ENCODE results near the gene CDC5L.
A peak's percentile ranks its signal among the peaks of the same experiment; 100 is the strongest.

The CDC5L gene

GRCh38 chr6:44481056-44481455 is 93.5 kb downstream of the CDC5L start:
- no peak overlapping the region for H3K4me3 ChIP-seq (ENCODE audit: low read depth, low read length)
- H3K27ac ChIP-seq: no peak overlapping the region
- H3K36me3 ChIP-seq: no peaks in the 10 kb centered on the region
- no peak for TF ChIP-seq CTCF (IDR thresholded peaks at IDR 0.05; ENCODE audit: low read depth, low read length)
- DNase-seq: no peak
- H3K9me3 ChIP-seq (ENCODE audit: severe bottlenecking): no peaks in the 10 kb centered on the region
- no peaks in the 10 kb centered on the region for H3K27me3 ChIP-seq (ENCODE audit: insufficient read depth, low read depth, severe bottlenecking)

- Histone ChIP-seq H3K27ac (no peak overlapping the region), H3K4me3 (ENCODE audit: low read depth, low read length) (no peak overlapping the region), H3K9me3 (ENCODE audit: severe bottlenecking) (no peaks in the 10 kb centered on the region), H3K27me3 (ENCODE audit: insufficient read depth, low read depth, severe bottlenecking) (no peaks in the 10 kb centered on the region), H3K36me3 (no peaks in the 10 kb centered on the region)
- no peak for TF ChIP-seq CTCF (IDR thresholded peaks at IDR 0.05; ENCODE audit: low read depth, low read length)
- DNase-seq: no peak
Measured at GRCh38 chr6:44481760-44482159, 94.3 kb downstream of the CDC5L start.

- H3K4me3 ChIP-seq (ENCODE audit: low read depth, low read length): no peak overlapping the region
- no peak overlapping the region for H3K27ac ChIP-seq
- no peak for DNase-seq
- H3K9me3 ChIP-seq (ENCODE audit: severe bottlenecking): no peaks in the 10 kb centered on the region
- H3K27me3 ChIP-seq (ENCODE audit: insufficient read depth, low read depth, severe bottlenecking): no peaks in the 10 kb centered on the region
- H3K36me3 ChIP-seq: no peaks in the 10 kb centered on the region
- TF ChIP-seq CTCF (IDR thresholded peaks at IDR 0.05; ENCODE audit: low read depth, low read length): peak; percentile 37; the same call in 1 of the 2 replicates
Measured at GRCh38 chr6:44485601-44486401, 98.3 kb downstream of the CDC5L start.

GRCh38 chr6:44487002-44487401 is 99.5 kb downstream of the CDC5L start:
- H3K9me3 ChIP-seq (ENCODE audit: severe bottlenecking): no peaks in the 10 kb centered on the region
- H3K27ac ChIP-seq: no peak overlapping the region
- H3K4me3 ChIP-seq (ENCODE audit: low read depth, low read length): no peak overlapping the region
- no peak for TF ChIP-seq CTCF (IDR thresholded peaks at IDR 0.05; ENCODE audit: low read depth, low read length)
- H3K36me3 ChIP-seq: no peaks in the 10 kb centered on the region
- no peak for DNase-seq
- no peaks in the 10 kb centered on the region for H3K27me3 ChIP-seq (ENCODE audit: insufficient read depth, low read depth, severe bottlenecking)

- Histone ChIP-seq H3K27ac (no peak overlapping the region), H3K9me3 (ENCODE audit: severe bottlenecking) (no peaks in the 10 kb centered on the region), H3K27me3 (ENCODE audit: insufficient read depth, low read depth, severe bottlenecking) (no peaks in the 10 kb centered on the region), H3K4me3 (ENCODE audit: low read depth, low read length) (no peak overlapping the region), H3K36me3 (no peaks in the 10 kb centered on the region)
- TF ChIP-seq CTCF (IDR thresholded peaks at IDR 0.05; ENCODE audit: low read depth, low read length): no peak
- no peak for DNase-seq
Measured at GRCh38 chr6:44487586-44487985, 100.1 kb downstream of the CDC5L start.
